ENCODE results near the gene ZDHHC14.

- TF ChIP-seq CREB5 (CRISPR knock-in tag; IDR thresholded peaks at IDR 0.05; ENCODE audit: low read depth): no peak
- no peak for TF ChIP-seq ZFP3 (CRISPR knock-in tag; IDR thresholded peaks at IDR 0.05)
- no peak for TF ChIP-seq TSHZ2 (CRISPR knock-in tag; IDR thresholded peaks at IDR 0.05)
- TF ChIP-seq PATZ1 (CRISPR knock-in tag; IDR thresholded peaks at IDR 0.05; ENCODE audit: borderline replicate concordance): no peak
- no peak for TF ChIP-seq TOX (CRISPR knock-in tag; IDR thresholded peaks at IDR 0.05; ENCODE audit: borderline replicate concordance)
- TF ChIP-seq ZNF565 (CRISPR knock-in tag; conservative IDR thresholded peaks at IDR 0.05; ENCODE audit: low read depth): no peak
- no peak for TF ChIP-seq ZFP30 (CRISPR knock-in tag; IDR thresholded peaks at IDR 0.05)
- TF ChIP-seq ZNF8 (CRISPR knock-in tag; IDR thresholded peaks at IDR 0.05): no peak
- TF ChIP-seq TCF4 (CRISPR knock-in tag; IDR thresholded peaks at IDR 0.05; ENCODE audit: borderline replicate concordance): no peak
- TF ChIP-seq ESRRG (CRISPR knock-in tag; IDR thresholded peaks at IDR 0.05): no peak
- no peak for TF ChIP-seq RARB (CRISPR knock-in tag; IDR thresholded peaks at IDR 0.05)
- no peak for TF ChIP-seq SNAI2 (CRISPR knock-in tag; IDR thresholded peaks at IDR 0.05)
Observed at GRCh38 chr6:157514659-157515496, 133.9 kb downstream of the ZDHHC14 start.

Data from SK-N-SH treated with all-trans-retinoic acid at 6 μM for 48 hours (cell line).